ENCODE results near the gene C14orf93.

- no peak for TF ChIP-seq CTCF (IDR thresholded peaks at IDR 0.05; ENCODE audit: low read length)
- no peak for TF ChIP-seq EZH2 (IDR thresholded peaks at IDR 0.05; ENCODE audit: borderline replicate concordance, low read length)
These were observed 45.7 kb upstream of the C14orf93 start for GRCh38 chr14:23055621-23056144.
